OCI-LY7 (cell line): Measurements from ENCODE around the gene TFCP2L1. TPM values are rescaled to one million over a fixed set of nuclear protein-coding genes. Genes with fewer than 3 reads are reported as not detected.

Experiments
- BruUV-seq: library from RNA; stranded (reverse); fragments of 400-500 nt; replicated peaks from 2 replicates; lab custom pipeline; 2021; lab: Mats Ljungman, UMichigan
- CTCF ChIA-PET: fragments of 300-600 bp; sonication (Branson Sonifier 250); formaldehyde crosslinking; loops from one replicate; lab custom pipeline; 2022; ENCODE audit warnings: antibody characterized with exemption; ENCODE audit not compliant: unreplicated experiment; lab: Charles Lee
- POLR2A ChIA-PET: fragments of 300-600 bp; sonication (Branson Sonifier 250); formaldehyde crosslinking; loops from one replicate; lab custom pipeline; 2022; ENCODE audit warnings: antibody characterized with exemption; lab: Charles Lee
- DNase-seq: peaks from one replicate; pipeline ENCODE4 v3.0.0-alpha.2; 2015; ENCODE audit warnings: low spot score
- H2AFZ ChIP-seq: fragments of 200-600 bp; sonication (generic), shearing (Covaris generic); 2 replicates; pipeline ENCODE4 v1.6.1; 2014; ENCODE audit warnings: mild to moderate bottlenecking, antibody characterized with exemption, low read length, moderate library complexity
- H3K27ac ChIP-seq: fragments of 200-600 bp; sonication (generic); 2 replicates; pipeline ENCODE4 v1.5.1; 2014; ENCODE audit warnings: mixed run types, low read depth, mild to moderate bottlenecking, moderate library complexity, low read length, inconsistent platforms; ENCODE audit not compliant: poor library complexity, severe bottlenecking
- H3K36me3 ChIP-seq: fragments of 200-600 bp; sonication (generic); 2 replicates; pipeline ENCODE4 v1.6.1; 2014; ENCODE audit warnings: mild to moderate bottlenecking, antibody characterized with exemption, low read length, moderate library complexity, mixed read lengths; ENCODE audit not compliant: insufficient read depth
- H3K4me1 ChIP-seq: fragments of 200-600 bp; sonication (generic); 2 replicates; pipeline ENCODE4 v1.5.1; 2014; ENCODE audit warnings: mild to moderate bottlenecking, low read length; ENCODE audit not compliant: insufficient read depth, poor library complexity, severe bottlenecking
- H3K4me2 ChIP-seq: fragments of 200-600 bp; sonication (generic); 2 replicates; pipeline ENCODE4 v1.6.1; 2014; ENCODE audit warnings: mild to moderate bottlenecking, low read length
- H3K4me3 ChIP-seq: fragments of 200-600 bp; sonication (generic); 2 replicates; pipeline ENCODE4 v1.5.1; 2014; ENCODE audit warnings: mild to moderate bottlenecking, low read depth, low read length; ENCODE audit not compliant: poor library complexity, severe bottlenecking
- H3K79me2 ChIP-seq: fragments of 200-600 bp; sonication (generic); 2 replicates; pipeline ENCODE4 v1.6.1; 2016; ENCODE audit warnings: low read depth, mild to moderate bottlenecking, low read length, moderate library complexity, mixed read lengths; ENCODE audit not compliant: insufficient read depth
- H3K9me2 ChIP-seq: fragments of 200-600 bp; sonication (generic); 2 replicates; pipeline ENCODE4 v1.6.1; 2016; ENCODE audit warnings: mild to moderate bottlenecking, low read length, mixed read lengths; ENCODE audit not compliant: insufficient read depth
- H3K9me3 ChIP-seq: fragments of 200-600 bp; sonication (generic); 2 replicates; pipeline ENCODE4 v1.6.1; 2014; ENCODE audit warnings: mild to moderate bottlenecking, mixed run types, low read length, mixed read lengths
- H4K20me1 ChIP-seq: fragments of 200-600 bp; sonication (generic); 2 replicates; pipeline ENCODE4 v1.6.1; 2014; ENCODE audit warnings: mild to moderate bottlenecking, antibody characterized with exemption, low read length, moderate library complexity, mixed read lengths; ENCODE audit not compliant: insufficient read depth
- CTCF ChIP-seq: fragments of 200-600 bp; sonication (generic); conservative IDR thresholded peaks from 2 replicates; pipeline ENCODE4 v1.5.1; 2014; ENCODE audit warnings: mild to moderate bottlenecking, antibody characterized with exemption, low read length, moderate library complexity, mixed read lengths
- EZH2phosphoT487 ChIP-seq: fragments of 200-600 bp; sonication (generic); IDR thresholded peaks from 2 replicates; pipeline ENCODE4 v1.6.1; 2018; ENCODE audit warnings: low read depth, borderline replicate concordance, mild to moderate bottlenecking, mixed run types, antibody characterized with exemption, low read length, moderate library complexity, mixed read lengths
- intact Hi-C: fragments of 100-400 bp; cut with micrococcal nuclease; formaldehyde crosslinking; loops from one replicate; pipeline ENCODE4 v1.10.0; 2022; ENCODE audit not compliant: unreplicated experiment
- total RNA-seq, 2 experiments: library from RNA; depleted of rRNA in 1 of 2; stranded (reverse); fragments of >200 nt in 1 of 2; shearing (Covaris generic) in 1 of 2; gene quantifications; 2 replicates each; pipeline ENCODE4 v1.2.3, GENCODE V29; 2014 to 2022

The TFCP2L1 gene
- total RNA-seq, 2 experiments from 2014 or later = 0.06 to 1.4 TPM

GRCh38 chr2:121210691-121211090 lies 74.3 kb downstream of the TFCP2L1 start:
- Histone ChIP-seq H3K9me2 (no peaks in the 10 kb centered on the region), H3K4me3 (no peak overlapping the region), H3K79me2 (no peaks in the 10 kb centered on the region), H3K9me3 (no peaks in the 10 kb centered on the region), H3K36me3 (no peaks in the 10 kb centered on the region), H3K4me2 (no peak overlapping the region), H2AFZ (no peak overlapping the region), H3K27ac (no peak overlapping the region), H4K20me1 (no peaks in the 10 kb centered on the region), H3K4me1 (no peaks in the 10 kb centered on the region)
- intact Hi-C loops = no loop called here
- CTCF ChIA-PET = no interaction called here
- no peak for TF ChIP-seq CTCF
- BruUV-seq = no TSS peak
- no peak for DNase-seq
- POLR2A ChIA-PET = no interaction called here

GRCh38 chr2:121209014-121209610 lies 75.9 kb downstream of the TFCP2L1 start:
- TF ChIP-seq EZH2phosphoT487 (no peak), CTCF (no peak)
- ChIA-PET POLR2A (no interaction called here), CTCF (no interaction called here)
- Histone ChIP-seq H3K27ac (no peak overlapping the region), H3K4me1 (no peaks in the 10 kb centered on the region), H2AFZ (no peak overlapping the region), H3K9me3 (no peaks in the 10 kb centered on the region), H3K9me2 (no peaks in the 10 kb centered on the region), H4K20me1 (no peaks in the 10 kb centered on the region), H3K4me2 (no peak overlapping the region), H3K4me3 (no peak overlapping the region), H3K36me3 (no peaks in the 10 kb centered on the region), H3K79me2 (no peaks in the 10 kb centered on the region)
- no peak for DNase-seq
- intact Hi-C loops = no loop called here
- BruUV-seq = no TSS peak

GRCh38 chr2:121207494-121207893 lies 77.5 kb downstream of the TFCP2L1 start:
- no peaks in the 10 kb centered on the region for H3K9me3 ChIP-seq

More at GRCh38 chr2:121207494-121207893, 77.5 kb downstream of the TFCP2L1 start:
- no peaks in the 10 kb centered on the region for H4K20me1 ChIP-seq
- no TSS peak for BruUV-seq
- POLR2A ChIA-PET = no interaction called here
- no peak overlapping the region for H3K4me3 ChIP-seq
- no peaks in the 10 kb centered on the region for H3K9me2 ChIP-seq
- CTCF ChIA-PET = no interaction called here
- no peaks in the 10 kb centered on the region for H3K4me1 ChIP-seq
- intact Hi-C loops = no loop called here
- no peak for TF ChIP-seq EZH2phosphoT487
- no peak for TF ChIP-seq CTCF
- H3K79me2 ChIP-seq = no peaks in the 10 kb centered on the region
- no peaks in the 10 kb centered on the region for H3K36me3 ChIP-seq
- DNase-seq = no peak
- no peak overlapping the region for H3K4me2 ChIP-seq
- H2AFZ ChIP-seq = no peak overlapping the region
- H3K27ac ChIP-seq = no peak overlapping the region
